BJ (cell line): Measurements from ENCODE around the gene FOXE3. TPM values are rescaled to one million over a fixed set of nuclear protein-coding genes. Genes with fewer than 3 reads are reported as not detected.

Experiments used
- CTCF ChIA-PET: fragments of 350-600 bp; formaldehyde crosslinking; extraction: SDS; loops from one replicate; lab custom pipeline; 2021; ENCODE audit warnings: antibody characterized with exemption, inconsistent platforms; lab: Yijun Ruan, JAX
- POLR2A ChIA-PET: fragments of 300-600 bp; sonication (Branson Sonifier 250); formaldehyde crosslinking; extraction: SDS; loops from one replicate; lab custom pipeline; 2021; ENCODE audit warnings: antibody characterized with exemption; lab: Charles Lee
- DNase-seq: peaks from one replicate; pipeline ENCODE4 v3.0.0-alpha.2; 2011; ENCODE audit warnings: low read depth
- H3K27me3 ChIP-seq: 2 replicates; pipeline ENCODE4 v1.6.0; 2011; ENCODE audit warnings: low read length; ENCODE audit not compliant: control insufficient read depth, insufficient read depth
- H3K36me3 ChIP-seq: 2 replicates; pipeline ENCODE4 v1.5.1; 2011; ENCODE audit warnings: low read length; ENCODE audit not compliant: control insufficient read depth, insufficient read depth
- H3K4me3 ChIP-seq: 2 replicates; pipeline ENCODE4 v1.5.1; 2011; ENCODE audit warnings: low read depth, mild to moderate bottlenecking, control low read depth, low read length
- polyA plus RNA-seq: library from polyadenylated mRNA; depleted of rRNA; stranded (reverse); fragments of >200 nt; gene quantifications from 2 replicates; pipeline ENCODE4 v1.2.3, GENCODE V29; 2011
- TF ChIP-seq, protein P1 (sequence below): IDR thresholded peaks from 2 replicates; pipeline ENCODE4 v1.5.1; 2011; ENCODE audit warnings: low read depth, mild to moderate bottlenecking, control low read depth, inconsistent platforms, low read length, moderate library complexity; ENCODE audit not compliant: insufficient read depth

Gene FOXE3
- polyA plus RNA-seq, 1 experiment = 0.04 TPM

GRCh38 chr1:47409311-47410067 lies 6.6 kb upstream of the FOXE3 start:
- no peaks in the 10 kb centered on the region for H3K27me3 ChIP-seq
- no peaks in the 10 kb centered on the region for H3K36me3 ChIP-seq
- TF ChIP-seq, protein P1, sequence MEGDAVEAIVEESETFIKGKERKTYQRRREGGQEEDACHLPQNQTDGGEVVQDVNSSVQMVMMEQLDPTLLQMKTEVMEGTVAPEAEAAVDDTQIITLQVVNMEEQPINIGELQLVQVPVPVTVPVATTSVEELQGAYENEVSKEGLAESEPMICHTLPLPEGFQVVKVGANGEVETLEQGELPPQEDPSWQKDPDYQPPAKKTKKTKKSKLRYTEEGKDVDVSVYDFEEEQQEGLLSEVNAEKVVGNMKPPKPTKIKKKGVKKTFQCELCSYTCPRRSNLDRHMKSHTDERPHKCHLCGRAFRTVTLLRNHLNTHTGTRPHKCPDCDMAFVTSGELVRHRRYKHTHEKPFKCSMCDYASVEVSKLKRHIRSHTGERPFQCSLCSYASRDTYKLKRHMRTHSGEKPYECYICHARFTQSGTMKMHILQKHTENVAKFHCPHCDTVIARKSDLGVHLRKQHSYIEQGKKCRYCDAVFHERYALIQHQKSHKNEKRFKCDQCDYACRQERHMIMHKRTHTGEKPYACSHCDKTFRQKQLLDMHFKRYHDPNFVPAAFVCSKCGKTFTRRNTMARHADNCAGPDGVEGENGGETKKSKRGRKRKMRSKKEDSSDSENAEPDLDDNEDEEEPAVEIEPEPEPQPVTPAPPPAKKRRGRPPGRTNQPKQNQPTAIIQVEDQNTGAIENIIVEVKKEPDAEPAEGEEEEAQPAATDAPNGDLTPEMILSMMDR = no peak
- no peak overlapping the region for H3K4me3 ChIP-seq
- CTCF ChIA-PET = interaction anchor here (1.2 to 4.6 kb wide), 5 partner anchors 15 to 230 kb away, joined by 3 to 26 read pairs (median 10); no protein-coding TSS in a partner anchor
- peak; percentile 71 for DNase-seq
- POLR2A ChIA-PET = no interaction called here

DNA sequence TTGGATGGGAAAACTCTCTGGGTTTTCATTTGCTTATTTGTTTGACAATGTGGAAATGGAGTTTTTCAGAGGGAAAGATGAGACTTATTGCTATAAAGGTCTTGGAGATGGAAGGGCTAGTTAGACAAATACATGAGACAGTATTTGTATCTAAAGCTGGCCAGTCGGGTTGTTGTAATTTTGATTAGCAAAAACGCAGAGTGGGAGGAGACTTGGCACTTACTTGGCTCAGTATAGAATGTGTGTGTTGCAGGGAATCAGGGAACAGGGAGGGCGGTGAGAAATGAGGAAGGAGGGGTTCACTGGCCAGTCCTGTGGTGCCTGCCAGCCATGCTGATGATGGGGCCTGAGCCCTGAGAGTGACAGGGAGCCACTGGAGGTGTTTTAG lies 6.0 kb upstream of the FOXE3 start:
- CTCF ChIA-PET = interaction anchor here (2.1 to 4.6 kb wide), 3 partner anchors 14 to 22 kb away, joined by 10 to 26 read pairs (median 19); no protein-coding TSS in a partner anchor
- Histone ChIP-seq H3K36me3 (no peaks in the 10 kb centered on the region), H3K27me3 (no peaks in the 10 kb centered on the region), H3K4me3 (no peak overlapping the region)
- DNase-seq = no peak
- POLR2A ChIA-PET = no interaction called here
- TF ChIP-seq, protein P1 = no peak

DNA sequence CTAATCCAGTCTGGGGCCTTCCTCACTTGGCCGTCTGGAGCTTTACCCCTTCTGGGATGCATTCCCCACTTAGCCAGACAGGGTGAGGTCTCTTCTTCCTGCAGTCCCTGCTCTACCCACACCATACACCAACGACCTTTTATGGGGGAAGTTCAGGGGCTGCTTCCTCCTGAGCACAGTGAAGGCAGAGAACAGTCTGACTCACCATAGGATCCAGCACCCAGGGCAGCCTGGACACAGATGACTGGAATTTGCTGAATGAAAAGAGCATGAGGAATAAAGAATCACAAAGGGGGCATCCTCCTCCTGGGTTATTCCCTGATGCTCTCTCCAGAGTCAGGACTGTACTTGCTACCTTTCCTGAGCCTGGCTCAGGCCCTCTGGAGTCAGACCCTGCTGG lies 4.6 kb upstream of the FOXE3 start:
- ChIA-PET POLR2A (no interaction called here), CTCF (interaction anchor here (0.9 to 2.5 kb wide), 4 partner anchors 23 to 219 kb away, joined by 3 to 9 read pairs (median 6); partner anchors contain the start of gene FOXD2)
- TF ChIP-seq, protein P1 = no peak
- Histone ChIP-seq H3K36me3 (no peaks in the 10 kb centered on the region), H3K4me3 (no peak overlapping the region), H3K27me3 (0 out of 2 replicates have a peak, but pooled peaks cover under 1% of the 10 kb centered on the region)
- DNase-seq = no peak

DNA sequence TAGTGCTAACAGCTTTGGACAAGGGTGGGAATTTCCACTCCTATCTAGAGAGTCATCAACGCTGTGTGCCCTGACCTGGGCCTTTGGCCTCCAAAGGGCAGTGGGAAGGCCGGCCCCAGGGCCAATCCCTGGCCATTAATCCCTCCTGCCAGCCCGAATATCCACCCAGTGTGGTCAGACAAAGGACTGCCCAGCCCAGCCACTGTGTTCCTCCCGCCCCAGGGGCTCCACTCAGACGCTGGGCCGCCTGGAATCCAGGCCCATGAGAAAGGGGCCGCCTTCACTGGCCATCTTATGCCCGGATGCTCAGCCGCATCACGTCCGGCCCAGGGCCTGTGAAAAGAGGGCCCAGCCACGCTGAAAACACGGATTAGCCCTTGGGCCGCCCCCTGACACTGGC lies 3.6 kb upstream of the FOXE3 start:
- TF ChIP-seq, protein P1 = no peak
- POLR2A ChIA-PET = no interaction called here
- H3K4me3 ChIP-seq = no peak overlapping the region
- H3K27me3 ChIP-seq = 0 out of 2 replicates have a peak, but pooled peaks cover 1% of the 10 kb centered on the region
- H3K36me3 ChIP-seq = no peaks in the 10 kb centered on the region
- CTCF ChIA-PET = interaction anchor here (0.9 to 2.5 kb wide), 6 partner anchors 12 to 220 kb away, joined by 3 to 9 read pairs (median 8); partner anchors contain the start of gene FOXD2
- DNase-seq = no peak

- Histone ChIP-seq H3K27me3 (0 out of 2 replicates have a peak, but pooled peaks cover 1% of the 10 kb centered on the region), H3K36me3 (no peaks in the 10 kb centered on the region), H3K4me3 (peak overlapping the region; percentile 40)
- ChIA-PET CTCF (interaction anchor here (0.6 to 1.9 kb wide), 4 partner anchors 20 to 1241 kb away, joined by 3 to 6 read pairs (median 5); partner anchors contain the start of gene FOXD2), POLR2A (no interaction called here)
- TF ChIP-seq, protein P1 = no peak
- DNase-seq = no peak
Observed at GRCh38 chr1:47416319-47417169, 459 bp downstream of the FOXE3 start.
